Stimulated activated CD8-positive, alpha-beta memory T cell treated with anti-CD3 and anti-CD28 coated beads, Interleukin-12 subunit alpha, Interleukin-12 subunit beta, amount 100 ng/mL, for 4 hours (primary cell): ENCODE data around the gene NT5C1A.

ENCODE experiments used
- DNase-seq: peaks from one replicate; pipeline ENCODE4 v3.0.0-alpha.2; 2020; ENCODE audit warnings: low read depth

Gene NT5C1A

DNA sequence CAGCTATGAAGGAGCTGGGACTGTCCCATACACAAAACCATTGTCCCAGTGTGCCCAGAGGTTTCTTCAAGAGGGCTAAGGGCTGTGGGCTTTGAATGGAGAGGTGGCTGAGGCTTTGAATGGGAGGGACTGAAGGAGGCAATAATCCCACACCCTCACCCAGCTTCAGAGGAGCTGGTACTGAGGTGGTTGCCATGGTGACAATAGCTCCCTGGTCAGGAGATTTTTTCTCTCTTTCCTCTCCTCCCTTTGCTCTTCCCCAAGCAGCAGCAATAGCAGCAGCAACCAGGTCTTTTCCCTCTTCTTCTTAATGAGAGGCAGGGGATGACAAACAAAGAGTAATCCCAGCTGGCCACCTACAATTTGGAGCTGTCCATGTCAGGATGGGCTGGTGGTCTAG lies 17.7 kb upstream of the NT5C1A start:
- no peak for DNase-seq

DNA sequence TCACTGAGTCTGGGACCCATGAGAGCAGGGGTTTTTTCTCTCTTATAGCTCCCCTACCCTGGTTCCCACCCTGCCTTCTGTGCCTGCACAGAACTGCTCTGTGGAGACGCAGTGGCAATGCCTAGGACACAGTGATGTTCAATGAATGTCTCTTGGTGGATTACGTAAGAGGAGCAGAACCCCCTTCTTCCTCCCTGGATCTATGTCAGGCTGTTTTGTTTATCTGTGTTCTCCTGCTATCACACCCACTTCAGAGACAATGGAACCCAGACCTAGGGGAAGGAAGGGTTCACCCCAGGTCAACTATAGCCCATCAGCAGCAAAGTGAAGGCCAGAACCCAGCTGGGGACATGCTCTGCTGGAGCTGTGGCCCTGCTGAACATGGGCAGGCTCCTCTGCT lies 17.3 kb upstream of the NT5C1A start:
- DNase-seq: no peak

DNA sequence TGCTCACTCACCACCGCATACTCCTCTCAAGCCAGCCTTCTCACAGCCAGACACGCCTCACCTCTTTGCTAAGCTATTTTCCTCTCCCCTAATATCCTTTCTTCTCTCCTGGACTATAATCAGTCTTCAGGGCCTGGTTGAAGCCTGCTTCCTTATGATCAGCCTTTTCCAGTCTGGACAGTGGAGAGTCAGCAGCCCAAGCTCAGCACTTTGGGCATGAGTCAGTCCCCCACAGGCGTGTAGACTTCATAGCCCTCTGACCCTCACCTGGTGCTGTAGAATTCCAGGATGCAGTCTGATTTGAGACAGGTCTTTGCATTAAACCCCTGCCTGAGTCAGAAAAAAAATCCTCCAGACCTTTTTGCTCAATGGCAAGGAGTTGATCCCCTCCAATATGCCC lies 16.8 kb upstream of the NT5C1A start:
- no peak for DNase-seq

DNA sequence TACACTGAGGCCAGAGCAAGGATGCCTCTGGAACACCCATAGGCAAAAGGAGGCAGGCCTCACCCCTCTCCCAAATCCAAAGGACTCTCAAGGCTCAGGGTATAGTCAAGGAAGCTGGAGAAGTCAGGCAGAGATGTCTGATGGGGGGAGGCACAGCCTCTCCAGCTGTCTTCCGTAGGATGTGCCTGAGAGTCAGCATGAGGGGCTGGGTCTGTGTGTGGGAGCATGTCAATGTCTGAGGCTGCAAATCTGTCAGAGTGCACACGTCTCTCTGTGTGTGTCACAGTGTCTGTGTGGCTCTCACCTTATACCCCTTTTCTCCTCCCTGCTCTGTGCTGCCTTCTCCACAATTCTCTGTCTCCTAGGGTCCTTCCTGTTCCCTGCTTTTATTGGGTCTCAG lies 15.3 kb upstream of the NT5C1A start:
- no peak for DNase-seq

DNA sequence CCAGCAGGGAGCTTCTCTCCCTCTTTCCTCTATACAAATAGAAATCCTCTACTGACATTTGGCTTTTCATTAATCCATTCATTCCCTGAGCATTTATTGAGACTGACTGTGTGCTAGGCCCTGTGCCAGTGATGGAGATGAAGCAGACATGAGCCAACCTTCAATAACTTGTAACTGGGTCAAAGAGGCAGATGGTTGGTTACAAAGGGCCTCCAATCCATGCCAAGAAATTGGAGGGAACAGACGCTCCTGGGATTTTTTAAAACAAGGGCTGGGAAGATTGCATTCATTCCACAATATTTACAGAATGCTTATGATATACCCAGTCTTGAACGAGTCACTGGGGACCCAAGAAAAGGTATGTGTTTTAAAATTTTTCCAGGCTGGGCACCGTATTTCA lies 13.2 kb upstream of the NT5C1A start:
- no peak for DNase-seq

DNA sequence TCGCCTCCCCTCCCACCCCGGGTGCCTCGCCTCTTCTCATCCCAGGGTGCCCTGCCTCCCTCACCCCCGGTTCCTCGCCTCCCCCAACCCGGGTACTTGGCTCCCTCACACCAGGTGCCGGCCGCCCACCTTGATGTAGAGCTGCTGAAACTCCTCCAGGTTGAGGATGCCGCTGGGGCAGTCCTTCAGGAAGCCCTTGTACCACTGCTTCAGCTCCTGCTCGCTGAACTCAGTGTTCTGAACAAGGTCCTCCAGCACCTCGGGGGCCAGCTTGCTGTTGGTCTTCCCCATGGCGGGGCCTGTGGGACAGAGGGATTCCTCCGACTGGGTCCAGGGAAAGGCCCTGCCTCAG lies 12.4 kb upstream of the NT5C1A start:
- no peak for DNase-seq

DNA sequence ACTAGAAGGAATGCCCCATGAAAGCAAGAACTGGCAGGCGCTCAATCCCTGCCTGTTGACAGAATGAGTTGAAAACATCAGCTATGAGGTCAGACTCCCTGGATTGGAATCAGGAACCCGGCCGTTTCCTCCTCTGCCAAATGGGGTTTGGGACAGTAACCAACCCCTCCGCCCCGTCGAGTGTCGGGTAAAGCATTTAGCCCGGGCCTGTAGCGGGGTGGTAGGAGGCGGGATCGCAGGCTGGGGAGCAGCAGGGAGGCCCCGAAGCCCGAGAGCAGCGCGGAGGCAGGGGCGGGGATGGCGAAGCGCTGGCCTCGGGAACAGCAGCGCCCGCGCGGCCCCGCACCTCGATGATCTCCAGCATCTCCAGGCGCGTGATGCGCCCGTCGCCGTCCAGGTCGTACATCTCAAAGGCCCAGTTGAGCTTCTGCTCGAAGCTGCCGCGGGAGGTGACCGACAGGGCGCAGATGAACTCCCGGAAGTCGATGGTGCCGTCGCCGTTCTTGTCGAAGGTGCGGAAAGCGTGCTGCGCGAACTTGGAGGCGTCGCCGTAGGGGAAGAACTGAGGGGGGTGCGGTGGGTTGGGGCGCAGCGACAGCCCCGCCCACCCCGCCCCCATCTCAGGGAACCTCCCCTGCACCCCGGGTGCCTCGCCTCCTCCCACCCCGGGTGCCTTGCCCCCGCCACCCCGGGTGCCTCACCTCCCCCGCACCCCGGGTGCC lies 11.8 kb upstream of the NT5C1A start:
- DNase-seq: no peak

DNA sequence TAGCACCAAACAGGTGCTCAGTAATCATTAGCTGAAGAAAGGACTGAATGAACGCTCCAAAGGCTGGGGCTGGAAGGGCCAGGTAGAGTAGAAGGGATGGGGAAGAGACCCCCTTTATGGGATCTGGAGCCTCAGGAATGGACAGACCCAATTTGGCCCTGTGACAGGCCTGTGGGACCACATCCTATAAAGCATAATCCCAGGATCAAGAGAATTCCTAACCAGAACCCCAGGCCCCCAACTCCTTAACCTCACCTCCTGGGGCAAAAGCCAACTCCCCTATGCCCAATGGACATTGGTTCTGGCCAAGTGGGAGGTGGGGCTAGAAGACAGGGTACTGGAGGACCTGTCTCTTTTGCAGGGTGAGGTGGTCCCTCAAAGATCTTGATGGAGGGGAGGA lies 10.1 kb upstream of the NT5C1A start:
- no peak for DNase-seq

DNA sequence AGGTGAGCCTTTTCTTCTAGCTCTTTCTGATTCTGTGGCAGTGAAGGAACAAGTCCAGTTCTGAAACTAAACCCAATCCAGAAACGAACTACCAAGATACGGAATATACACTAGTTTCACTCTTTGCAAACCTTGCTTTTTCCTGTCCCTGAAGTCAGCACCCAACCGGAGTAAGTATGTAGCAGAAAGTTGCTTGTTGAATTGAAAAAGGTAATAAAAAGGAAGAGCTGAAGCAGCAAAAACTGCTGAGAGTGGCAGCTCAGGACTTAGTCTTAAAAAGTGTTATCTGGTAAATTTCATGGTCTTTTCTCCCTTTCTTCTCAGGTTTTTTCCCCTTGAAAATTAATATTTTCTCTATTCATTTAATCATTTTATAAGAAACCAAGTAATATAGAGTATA lies 9.4 kb upstream of the NT5C1A start:
- no peak for DNase-seq

DNA sequence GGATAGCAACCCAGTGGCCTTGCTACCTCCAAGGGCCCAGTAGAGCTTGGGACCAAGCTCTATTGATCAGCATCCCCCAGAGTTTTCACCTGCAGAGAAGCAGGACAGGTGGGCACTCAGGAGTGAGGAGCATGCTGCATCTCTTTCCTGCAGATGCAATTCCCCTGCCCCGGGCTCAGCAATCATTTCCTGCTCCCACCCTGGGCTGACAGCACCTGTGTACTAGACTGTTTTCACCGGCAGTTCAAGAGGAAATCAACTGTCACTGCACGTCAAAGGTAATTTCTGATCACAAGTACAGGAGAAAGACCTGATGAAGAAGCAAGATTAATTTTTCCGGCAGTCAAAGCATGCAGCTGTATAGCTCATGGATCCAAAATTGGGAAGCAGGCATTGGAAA lies 8.8 kb upstream of the NT5C1A start:
- no peak for DNase-seq

DNA sequence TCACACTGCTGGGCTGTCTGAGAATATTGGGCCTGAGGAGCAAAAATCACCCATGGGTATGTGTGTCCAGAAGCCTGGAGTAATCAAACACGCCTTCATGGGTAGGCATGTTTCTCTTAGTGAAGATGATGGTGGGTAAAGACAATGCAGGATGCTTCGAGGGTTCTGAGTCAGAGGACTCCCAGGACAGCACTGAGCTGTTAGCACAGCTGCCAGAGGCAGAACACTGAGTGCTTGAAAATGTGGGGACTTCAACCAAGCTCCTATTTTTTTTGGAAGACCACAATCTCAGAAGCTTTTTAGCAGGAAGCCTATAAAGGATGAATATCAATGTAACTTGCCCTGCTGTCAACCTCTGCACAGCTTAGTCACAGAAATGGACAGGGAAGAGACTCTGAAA lies 7.9 kb upstream of the NT5C1A start:
- DNase-seq: no peak

DNA sequence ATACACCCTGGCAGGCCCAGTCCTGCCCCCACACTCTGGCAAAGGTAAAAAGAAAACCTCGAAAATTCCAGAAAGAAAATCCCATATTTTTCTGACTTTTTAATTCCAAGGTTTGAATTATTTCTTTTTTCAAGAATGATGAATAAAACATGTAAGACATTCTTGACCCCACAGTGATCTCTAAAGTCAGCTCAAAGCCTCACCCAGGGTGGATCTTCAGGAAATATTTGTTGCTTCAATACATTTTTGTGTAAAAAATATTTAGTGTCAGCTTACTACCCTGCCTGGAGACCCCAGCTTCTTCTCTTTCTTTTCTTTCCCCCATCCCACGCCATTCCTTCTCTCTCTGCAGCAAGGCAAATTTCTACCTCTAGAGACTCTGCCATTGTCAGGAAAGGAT lies 7.0 kb upstream of the NT5C1A start:
- DNase-seq: no peak

DNA sequence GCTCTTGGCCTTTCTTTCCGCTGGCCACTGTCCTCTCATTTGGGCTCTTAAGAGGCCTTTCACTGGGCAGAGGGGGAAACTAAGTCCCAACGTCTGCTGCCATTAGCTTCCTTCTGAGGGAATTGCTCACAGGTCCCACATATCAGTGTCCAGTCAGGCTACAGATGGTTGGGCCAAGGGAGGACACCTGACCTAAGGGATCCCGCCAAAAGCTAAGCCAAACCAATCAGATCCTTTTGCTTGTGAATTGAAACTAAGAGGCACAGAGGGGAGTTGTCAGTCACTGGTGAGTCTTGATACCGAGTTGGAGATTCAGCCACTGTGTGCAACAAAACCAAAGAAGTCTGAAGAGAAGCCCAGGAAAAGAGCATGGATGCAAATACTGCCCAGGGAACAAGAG lies 5.7 kb upstream of the NT5C1A start:
- no peak for DNase-seq

DNA sequence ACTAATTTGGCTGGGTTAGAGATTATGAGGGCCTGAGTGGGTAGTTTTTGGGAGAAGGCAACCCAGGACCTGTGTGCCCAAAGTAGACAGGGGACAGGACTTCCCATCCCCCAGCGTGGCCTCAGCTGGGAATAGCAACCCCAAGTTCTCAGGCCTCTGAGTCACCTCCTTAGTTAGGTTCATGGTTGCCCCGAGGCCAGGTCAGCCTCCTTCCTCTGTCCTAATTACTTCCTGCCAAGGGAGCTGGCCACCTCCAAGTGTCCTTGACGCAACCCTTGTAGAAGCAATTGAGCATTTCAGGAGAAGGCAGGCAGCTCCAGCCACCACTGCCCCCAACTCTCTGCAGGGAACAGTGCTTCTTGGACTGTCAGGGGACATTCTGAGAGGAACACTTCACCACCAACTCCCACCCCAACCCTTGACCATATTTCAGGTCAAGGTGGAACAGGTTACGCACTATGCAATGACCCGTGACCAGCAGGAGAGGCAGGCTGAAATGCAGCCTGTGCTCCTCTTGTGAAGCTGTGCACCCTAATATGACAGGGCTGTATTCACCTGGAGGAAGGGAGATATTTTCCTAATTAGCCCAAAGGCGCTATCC lies 5.1 kb upstream of the NT5C1A start:
- no peak for DNase-seq

DNA sequence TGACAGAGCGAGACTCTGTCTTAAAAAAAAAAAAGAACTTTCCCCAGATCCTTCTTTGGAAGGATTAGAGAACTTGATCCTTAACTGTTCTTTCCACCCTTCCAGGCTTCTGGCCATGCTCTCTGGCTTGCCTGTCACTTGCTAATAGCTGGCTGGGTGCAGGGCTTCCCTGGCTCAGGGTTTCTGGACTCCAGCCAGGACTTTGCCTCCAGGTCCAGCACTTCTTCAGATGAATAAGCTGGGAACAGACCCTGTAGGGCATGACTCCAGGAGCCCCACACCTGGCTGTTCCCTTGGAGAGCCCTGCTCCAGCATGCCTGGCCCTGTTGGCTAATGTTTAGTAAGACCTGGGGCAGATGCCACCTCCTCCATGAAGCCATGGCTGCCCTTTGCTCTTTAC lies 3.3 kb upstream of the NT5C1A start:
- no peak for DNase-seq

DNA sequence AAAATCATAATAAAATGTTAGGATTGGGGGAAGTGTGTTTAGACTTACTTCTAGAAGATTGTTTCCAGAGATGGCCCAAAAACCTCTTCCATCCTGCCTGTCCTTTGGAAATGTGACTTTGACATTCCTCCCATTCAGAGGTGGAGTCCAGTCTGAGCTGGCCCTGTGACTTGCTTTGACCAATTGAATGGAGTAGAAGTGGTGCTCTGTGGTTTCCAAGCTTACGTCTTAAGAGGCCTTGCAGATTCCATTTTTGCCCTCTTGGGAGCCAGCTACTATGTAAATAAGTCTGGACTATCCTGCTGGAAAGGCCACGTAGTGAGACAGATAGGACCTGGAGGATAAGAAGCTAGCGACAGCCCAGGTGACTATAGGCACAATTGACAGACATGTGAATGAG lies 1.3 kb upstream of the NT5C1A start:
- no peak for DNase-seq

DNA sequence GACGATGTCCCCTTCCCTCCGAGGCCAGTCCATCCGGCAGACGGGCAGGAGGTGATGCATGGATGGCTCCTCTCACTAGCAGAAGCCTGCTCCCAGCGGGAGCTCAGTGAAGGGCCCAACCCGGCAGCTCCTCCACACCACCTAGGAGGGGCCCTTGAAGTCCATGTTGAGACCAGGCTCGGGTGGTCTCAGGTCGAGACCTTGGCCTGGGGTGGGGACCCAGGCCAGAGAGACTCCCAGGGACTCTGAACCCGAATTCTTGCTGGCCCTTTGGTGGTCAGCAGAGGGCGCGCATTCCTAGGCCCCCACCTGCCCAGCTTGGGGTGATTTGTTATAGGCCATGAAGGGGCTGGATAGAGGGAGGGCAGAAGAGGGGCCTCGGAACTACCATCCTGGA lies 642 bp upstream of the NT5C1A start:
- no peak for DNase-seq

DNA sequence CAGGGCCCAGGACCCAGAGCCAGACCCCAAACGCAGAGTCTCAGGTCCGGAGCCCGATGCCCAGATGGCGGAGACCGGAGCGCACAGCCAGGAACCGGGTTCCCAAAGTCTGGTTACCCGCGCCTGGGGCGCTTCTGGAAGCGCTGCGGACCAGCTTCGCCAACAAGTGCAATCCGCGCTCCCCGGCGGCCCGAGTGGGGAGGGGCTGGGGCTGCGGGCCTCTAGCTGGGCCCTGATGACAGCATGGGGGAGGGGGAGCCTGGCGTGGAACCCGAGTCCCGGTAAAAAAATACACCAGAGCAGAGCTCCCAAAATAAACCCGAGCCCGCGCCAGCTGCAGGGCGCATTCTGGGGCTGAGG lies 494 bp downstream of the NT5C1A start:
- no peak for DNase-seq

DNA sequence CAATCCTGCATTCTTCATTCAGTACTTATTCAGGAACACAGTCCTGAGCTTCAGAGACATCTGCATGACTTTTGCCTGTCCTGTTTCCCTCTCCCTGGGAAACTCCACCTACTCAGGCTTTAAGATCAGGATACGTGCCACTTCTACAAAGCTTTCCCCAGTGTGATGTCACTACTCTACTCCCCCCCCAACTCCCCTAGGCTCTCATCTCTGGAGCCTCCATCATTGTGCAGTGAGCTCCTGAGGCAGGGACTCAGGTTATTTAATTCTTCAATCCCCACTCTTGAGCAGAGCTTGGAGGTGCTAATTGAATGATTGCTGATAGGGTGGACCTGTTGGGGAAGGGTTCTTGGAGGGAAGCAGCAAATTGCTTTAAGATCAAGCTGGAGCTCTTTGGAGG lies 1.2 kb downstream of the NT5C1A start:
- no peak for DNase-seq

DNA sequence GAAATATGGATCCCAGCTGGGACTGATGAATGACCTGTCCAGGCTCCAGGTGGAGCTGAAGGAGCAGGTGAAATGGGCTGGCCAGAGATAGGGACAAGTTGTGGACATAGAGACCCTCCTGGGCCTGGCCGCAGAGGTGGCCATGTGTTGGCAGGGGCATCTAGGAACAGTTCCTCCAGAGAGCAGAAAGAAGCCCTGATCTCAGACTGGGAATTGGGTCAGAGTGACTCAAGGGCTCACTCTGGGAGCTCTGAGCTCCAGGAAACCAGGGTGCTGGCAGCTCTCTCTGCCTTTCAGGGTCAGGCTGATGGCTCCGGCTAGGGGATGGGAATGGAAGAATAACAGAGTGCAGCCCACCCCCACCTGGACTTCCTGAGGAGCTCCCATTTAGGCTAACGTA lies 3.0 kb downstream of the NT5C1A start:
- no peak for DNase-seq

DNA sequence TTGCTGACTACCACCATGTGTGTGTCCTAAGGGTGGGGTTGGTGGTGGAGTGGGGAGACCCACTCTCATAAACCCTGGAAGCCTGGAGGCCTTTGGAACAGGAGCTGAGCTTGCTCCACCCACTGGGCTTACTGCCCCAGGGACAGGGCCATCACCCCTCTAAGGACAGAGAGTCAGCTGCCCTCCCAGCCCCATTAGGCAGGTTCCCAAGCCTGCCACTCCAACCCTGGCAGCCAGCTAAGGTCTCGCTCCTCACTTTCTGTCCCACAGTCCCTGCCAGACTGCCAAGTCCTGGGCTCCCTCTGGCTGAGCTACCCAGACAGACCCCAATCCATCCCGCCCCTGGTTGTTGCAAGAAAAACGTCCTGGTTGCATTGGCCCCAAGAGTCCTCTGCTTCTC lies 3.8 kb downstream of the NT5C1A start:
- no peak for DNase-seq

DNA sequence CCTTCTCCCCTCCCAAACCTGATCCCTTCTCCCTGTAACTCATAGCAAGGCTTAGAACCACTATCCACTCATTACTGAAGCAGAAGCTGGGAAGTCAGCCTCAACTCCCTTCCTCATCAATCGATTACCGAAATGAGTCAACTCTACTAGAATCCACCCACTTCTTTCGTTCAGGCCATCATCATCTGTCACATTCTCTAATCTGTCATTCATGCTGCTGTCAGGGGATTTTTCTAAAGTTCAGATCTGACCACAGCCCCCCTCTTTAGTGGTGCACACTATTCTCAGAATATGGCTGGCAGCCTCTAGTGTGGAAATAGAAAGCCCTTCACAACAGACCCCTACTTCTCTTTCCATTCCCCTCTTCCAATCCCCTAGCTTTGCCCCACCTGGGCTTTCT lies 5.1 kb downstream of the NT5C1A start:
- no peak for DNase-seq

DNA sequence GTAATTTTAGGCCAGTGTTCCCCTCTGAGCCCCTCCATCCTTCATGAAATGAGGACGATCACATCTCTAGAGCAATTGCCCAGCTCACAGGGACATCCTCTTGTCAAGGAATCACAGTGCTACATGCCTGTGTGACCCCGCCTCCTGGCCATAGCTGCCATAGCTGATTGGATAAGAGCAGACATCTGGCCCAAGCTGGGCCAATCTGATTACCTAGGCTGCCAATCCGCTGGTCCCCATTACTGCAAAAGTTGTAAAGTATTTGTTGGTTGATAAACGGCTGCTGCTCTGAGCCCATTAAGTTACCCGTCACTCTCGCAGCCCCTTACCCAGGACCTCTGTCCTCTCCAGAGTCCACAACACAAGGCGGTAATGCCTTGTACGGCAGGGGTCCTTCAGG lies 8.3 kb downstream of the NT5C1A start:
- no peak for DNase-seq

DNA sequence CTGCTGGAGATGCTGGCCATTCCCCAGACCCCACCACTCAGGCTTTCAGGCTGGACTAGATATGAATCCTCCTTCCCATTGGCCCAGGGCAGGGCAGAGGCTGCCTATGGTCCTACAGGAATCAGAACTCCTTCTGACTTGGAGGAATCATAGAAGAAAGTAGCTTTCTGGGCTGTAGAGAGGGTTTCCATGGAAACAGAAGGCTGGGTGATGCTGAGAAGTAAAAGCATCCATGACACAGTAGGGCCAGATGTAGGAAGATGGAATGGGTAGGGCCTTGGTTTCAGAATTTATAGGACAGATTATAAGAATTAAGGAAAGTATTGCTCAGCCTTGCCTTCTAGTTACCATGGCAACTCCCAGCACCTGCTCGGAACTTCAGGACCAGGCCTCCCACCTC lies 9.0 kb downstream of the NT5C1A start:
- no peak for DNase-seq

DNA sequence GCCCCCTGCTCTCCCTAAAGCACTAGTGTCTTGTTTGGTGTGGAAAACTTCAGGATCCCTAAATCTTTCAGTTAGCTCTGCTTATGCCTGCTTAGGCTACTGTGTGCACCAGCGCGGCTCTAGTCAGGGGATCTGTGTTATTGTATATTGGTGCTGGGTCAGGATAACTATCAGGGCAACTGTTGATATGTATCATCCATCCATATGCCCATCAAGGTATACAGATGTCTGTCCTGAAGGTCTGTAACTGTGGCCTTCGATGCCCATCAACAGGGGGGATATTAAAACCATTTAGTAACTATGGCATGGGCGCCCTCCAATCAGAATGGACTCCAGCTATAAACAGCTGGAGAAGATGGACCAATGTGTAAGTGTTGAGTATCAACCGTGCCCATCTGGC lies 12.4 kb downstream of the NT5C1A start:
- DNase-seq: no peak
